GM12878 (cell line): ENCODE data around the gene DUSP10. TPM values are rescaled to one million over a fixed set of nuclear protein-coding genes. Genes with fewer than 3 reads are reported as not detected.

ENCODE experiments used
- ATAC-seq: fragments of 200-7000 bp; cut with Tn5 transposase; 3 replicates; pipeline ENCODE4 v1.9.1; 2020; ENCODE audit warnings: mild to moderate bottlenecking, moderate library complexity
- BruUV-seq: library from RNA; stranded (reverse); fragments of 400-500 nt; replicated peaks from 2 replicates; lab custom pipeline; 2021; lab: Mats Ljungman, UMichigan
- CTCF ChIA-PET: fragments of 300-600 bp; sonication (Branson Sonifier 250); formaldehyde crosslinking; extraction: SDS; loops from one replicate; lab custom pipeline; 2021; ENCODE audit warnings: inconsistent platforms; lab: Yijun Ruan, JAX
- POLR2A ChIA-PET: fragments of 350-600 bp; formaldehyde crosslinking; extraction: SDS; loops from one replicate; lab custom pipeline; 2021; ENCODE audit warnings: inconsistent platforms; lab: Charles Lee
- RAD21 ChIA-PET: fragments of 300-600 bp; sonication (Branson Sonifier 250); formaldehyde crosslinking; loops from one replicate; lab custom pipeline; 2023; ENCODE audit warnings: antibody characterized with exemption; ENCODE audit not compliant: unreplicated experiment; lab: Charles Lee
- SMC1A ChIA-PET: fragments of 300-600 bp; sonication (Branson Sonifier 250); formaldehyde crosslinking; loops from one replicate; lab custom pipeline; 2023; ENCODE audit not compliant: unreplicated experiment, uncharacterized antibody; lab: Charles Lee
- DNase-seq: peaks from one replicate; pipeline ENCODE4 v3.0.0-alpha.2; 2011; ENCODE audit warnings: low read depth, low spot score
- FAIRE-seq: peaks from 3 replicates; lab custom pipeline; 2011; peaks lifted over from hg19 to GRCh38; lab: Jason Lieb, UNC
- H2AFZ ChIP-seq: 2 replicates; pipeline ENCODE4 v1.6.0; 2011; ENCODE audit warnings: low read depth, low read length, control low read depth; ENCODE audit not compliant: control insufficient read depth
- H3K27ac ChIP-seq: 2 replicates; pipeline ENCODE4 v1.5.1; 2011; ENCODE audit warnings: control low read depth; ENCODE audit not compliant: control insufficient read depth, insufficient read depth
- H3K27me3 ChIP-seq, 2 experiments: replicated peaks in 1 of 2; 2 replicates each; pipeline versions ENCODE4 v1.6.0 to v1.6.1; 2011; ENCODE audit warnings: low read length in 1 of 2; ENCODE audit not compliant: control insufficient read depth in 2 of 2, insufficient read depth in 2 of 2
- H3K36me3 ChIP-seq, 2 experiments: 2 replicates each; pipeline ENCODE4 v1.5.1; 2011; ENCODE audit warnings: low read length in 1 of 2; ENCODE audit not compliant: control insufficient read depth in 2 of 2, insufficient read depth in 2 of 2
- H3K4me1 ChIP-seq: 2 replicates; pipeline ENCODE4 v1.6.1; 2011; ENCODE audit warnings: mild to moderate bottlenecking, low read length, moderate library complexity, mixed read lengths; ENCODE audit not compliant: control insufficient read depth, insufficient read depth
- H3K4me2 ChIP-seq: 2 replicates; pipeline ENCODE4 v1.6.0; 2011; ENCODE audit warnings: control low read depth; ENCODE audit not compliant: control insufficient read depth, insufficient read depth
- H3K4me3 ChIP-seq: fragments of 200-600 bp; sonication (generic); 2 replicates; pipeline ENCODE4 v1.5.1; 2016
- H3K79me2 ChIP-seq: 2 replicates; pipeline ENCODE4 v1.6.0; 2011; ENCODE audit warnings: low read length; ENCODE audit not compliant: control insufficient read depth, insufficient read depth
- H3K9ac ChIP-seq: 2 replicates; pipeline ENCODE4 v1.8.0; 2011; ENCODE audit warnings: low read length, control low read depth, mixed read lengths; ENCODE audit not compliant: control insufficient read depth, insufficient read depth
- H3K9me3 ChIP-seq: replicated peaks from 3 replicates; pipeline ENCODE4 v1.5.1; 2011; ENCODE audit warnings: mild to moderate bottlenecking, low read length; ENCODE audit not compliant: control insufficient read depth, insufficient read depth
- H4K20me1 ChIP-seq: 2 replicates; pipeline ENCODE4 v1.6.0; 2011; ENCODE audit not compliant: control insufficient read depth, insufficient read depth
- BMI1 ChIP-seq: fragments of 450-650 bp; IDR thresholded peaks from 2 replicates; pipeline ENCODE4 v1.6.1; 2016; ENCODE audit warnings: mild to moderate bottlenecking, moderate library complexity, borderline replicate concordance
- BRCA1 ChIP-seq: IDR thresholded peaks from 2 replicates; pipeline ENCODE4 v1.6.1; 2011; ENCODE audit warnings: low read depth, low read length, improper control_type of control experiment
- DPF2 ChIP-seq: fragments of 450-650 bp; IDR thresholded peaks from 2 replicates; pipeline ENCODE4 v1.6.1; 2017; ENCODE audit warnings: mild to moderate bottlenecking
- ESRRA ChIP-seq: IDR thresholded peaks from 2 replicates; pipeline ENCODE4 v1.6.1; 2012; ENCODE audit warnings: mild to moderate bottlenecking, low read length, improper control_type of control experiment
- FOS ChIP-seq: IDR thresholded peaks from 3 replicates; pipeline ENCODE4 v1.6.1; 2011; ENCODE audit warnings: borderline replicate concordance; ENCODE audit not compliant: insufficient read length; ENCODE audit errors: extremely low read depth
- GATAD2B ChIP-seq: fragments of 450-650 bp; conservative IDR thresholded peaks from 2 replicates; pipeline ENCODE4 v1.6.1; 2017; ENCODE audit warnings: low read depth, mild to moderate bottlenecking, moderate library complexity
- KDM1A ChIP-seq: fragments of 200-600 bp; sonication (generic); IDR thresholded peaks from 2 replicates; pipeline ENCODE4 v1.6.1; 2016; ENCODE audit warnings: borderline replicate concordance
- MAX ChIP-seq: IDR thresholded peaks from 2 replicates; pipeline ENCODE4 v1.6.1; 2012; ENCODE audit warnings: low read depth, low read length, improper control_type of control experiment
- MEF2B ChIP-seq: fragments of 450-650 bp; IDR thresholded peaks from 2 replicates; pipeline ENCODE4 v1.6.1; 2018; ENCODE audit warnings: mild to moderate bottlenecking, moderate library complexity; ENCODE audit not compliant: partially characterized antibody, poor library complexity, severe bottlenecking
- MLLT1 ChIP-seq: fragments of 450-650 bp; IDR thresholded peaks from 2 replicates; pipeline ENCODE4 v1.6.1; 2016; ENCODE audit warnings: mild to moderate bottlenecking
- PKNOX1 ChIP-seq: fragments of 450-650 bp; IDR thresholded peaks from 2 replicates; pipeline ENCODE4 v1.6.1; 2016; ENCODE audit warnings: mild to moderate bottlenecking
- RAD21 ChIP-seq: IDR thresholded peaks from 2 replicates; pipeline ENCODE4 v1.6.1; 2011; ENCODE audit warnings: mild to moderate bottlenecking, low read depth, low read length, moderate library complexity; ENCODE audit not compliant: insufficient read depth
- SIN3A ChIP-seq: IDR thresholded peaks from 2 replicates; pipeline ENCODE4 v1.6.1; 2012; ENCODE audit warnings: low read depth, low read length, improper control_type of control experiment
- SIX5 ChIP-seq: IDR thresholded peaks from 2 replicates; pipeline ENCODE4 v1.6.1; 2011; ENCODE audit warnings: mild to moderate bottlenecking, low read depth, low read length, moderate library complexity; ENCODE audit not compliant: severe bottlenecking
- ZNF274 ChIP-seq: IDR thresholded peaks from one replicate; pipeline ENCODE4 v1.8.0; 2011; ENCODE audit not compliant: insufficient read length, insufficient read depth
- WGBS: methylation state at CpG from one replicate; pipeline ENCODE4 v1.1.6; 2016; ENCODE audit warnings: low lambda C conversion rate; ENCODE audit not compliant: insufficient replicate concordance, insufficient coverage; ENCODE audit errors: missing lambda C conversion rate; 5-methylcytosine and 5-hydroxymethylcytosine counted together
- in situ Hi-C: fragments of 300-500 bp; cut with MboI; formaldehyde crosslinking; loops from 9 replicates; pipeline ENCODE4 v1.14.3; 2018; ENCODE audit warnings: mixed read lengths
- intact Hi-C: fragments of 100-400 bp; cut with micrococcal nuclease; formaldehyde crosslinking; loops from one replicate; pipeline ENCODE4 v1.14.2; 2022; ENCODE audit not compliant: unreplicated experiment
- polyA plus RNA-seq, 11 experiments: library from polyadenylated mRNA; depleted of rRNA in 4 of 11; unstranded in 6 of 11; stranded (reverse) in 5 of 11; fragments of >200 nt; fragmentation: Nextera tagmentation in 4 of 11; fragmentation: Illumina TruSeq in 1 of 11; extraction: Ambion mirVana in 4 of 11; extraction: Trizol in 1 of 11; gene quantifications; 1 replicate in 1 of 11; 2 replicates in 10 of 11; pipeline versions ENCODE4 v1.2.1 to v1.2.3, GENCODE V29; 2011 to 2016; ENCODE audit warnings: inconsistent platforms in 2 of 11, missing spikeins in 2 of 11, low read depth in 1 of 11
- total RNA-seq, 4 experiments: library from RNA; depleted of rRNA in 3 of 4; stranded (reverse); fragments of >200 nt in 3 of 4; fragmentation: Illumina TruSeq in 1 of 4; extraction: Trizol in 1 of 4; gene quantifications; 2 replicates each; pipeline versions ENCODE4 v1.2.1 to v1.2.3, GENCODE V29; 2013 to 2021
- TF ChIP-seq, protein P1 (sequence below): fragments of 150-350 bp; IDR thresholded peaks from 2 replicates; pipeline ENCODE4 v1.6.1; 2016; ENCODE audit warnings: low read depth, low read length

The DUSP10 gene
- total and polyA plus RNA-seq, 10 of the 15 experiments (the other 5 are each of a cell fraction or from before 2014, with no cell fraction given): 20.3 to 38.4 (median 27.8) TPM

- peaks cover 15% of the 10 kb centered on the region for H3K4me1 ChIP-seq
- WGBS: under 1% methylated on average over 36 of the region's 36 CpGs
- ATAC-seq (no peak), FAIRE-seq (no peak), DNase-seq (no peak)
- peak overlapping the region; percentile 88 for H3K4me2 ChIP-seq
- RAD21 ChIA-PET: interaction anchor here (0.8 to 8.9 kb wide), 36 partner anchors 8 to 714 kb away, joined by 3 to 244 read pairs (median 5); no protein-coding TSS in a partner anchor
- SMC1A ChIA-PET: interaction anchor here (0.6 to 11.1 kb wide), 37 partner anchors 9 to 364 kb away, joined by 3 to 211 read pairs (median 4); no protein-coding TSS in a partner anchor
- in situ Hi-C loops (no loop called here), intact Hi-C loops (loop anchor here (2.0 to 5.0 kb wide), 5 partner anchors 81 to 716 kb away; no protein-coding TSS in a partner anchor)
- peak overlapping the region; percentile 80 for H3K27ac ChIP-seq
- no peaks in the 10 kb centered on the region for H3K27me3 ChIP-seq
- peaks cover 68% of the 10 kb centered on the region for H3K79me2 ChIP-seq
- peak overlapping the region; percentile 81 for H3K9ac ChIP-seq
- peaks cover 1% of the 10 kb centered on the region for H3K9me3 ChIP-seq
- POLR2A ChIA-PET: interaction anchor here (0.6 to 7.9 kb wide), 19 partner anchors 10 to 244 kb away, joined by 3 to 99 read pairs (median 6); no protein-coding TSS in a partner anchor
- BruUV-seq: TSS peak; percentile 67
- peak overlapping the region; percentile 60; the same call in 1 of the 2 replicates for H2AFZ ChIP-seq
- peak overlapping the region; percentile 90 for H3K4me3 ChIP-seq
- H4K20me1 ChIP-seq: no peaks in the 10 kb centered on the region
- CTCF ChIA-PET: interaction anchor here (0.9 to 5.8 kb wide), 22 partner anchors 9 to 430 kb away, joined by 3 to 64 read pairs (median 5); no protein-coding TSS in a partner anchor
- peaks cover 0 to 2% of the 10 kb centered on the region in 2 experiments for H3K36me3 ChIP-seq
- TF ChIP-seq SIN3A (0 out of 2 replicates have a peak, but pooled peaks have one; percentile 23), FOS (no peak), BMI1 (no peak), DPF2 (no peak), RAD21 (no peak), PKNOX1 (peak; percentile 20; the same call in 1 of the 2 replicates), MAX (no peak), KDM1A (no peak), GATAD2B (no peak), MEF2B (no peak), BRCA1 (no peak), MLLT1 (no peak), SIX5 (no peak), ESRRA (no peak), ZNF274 (no peak)
- TF ChIP-seq, protein P1, sequence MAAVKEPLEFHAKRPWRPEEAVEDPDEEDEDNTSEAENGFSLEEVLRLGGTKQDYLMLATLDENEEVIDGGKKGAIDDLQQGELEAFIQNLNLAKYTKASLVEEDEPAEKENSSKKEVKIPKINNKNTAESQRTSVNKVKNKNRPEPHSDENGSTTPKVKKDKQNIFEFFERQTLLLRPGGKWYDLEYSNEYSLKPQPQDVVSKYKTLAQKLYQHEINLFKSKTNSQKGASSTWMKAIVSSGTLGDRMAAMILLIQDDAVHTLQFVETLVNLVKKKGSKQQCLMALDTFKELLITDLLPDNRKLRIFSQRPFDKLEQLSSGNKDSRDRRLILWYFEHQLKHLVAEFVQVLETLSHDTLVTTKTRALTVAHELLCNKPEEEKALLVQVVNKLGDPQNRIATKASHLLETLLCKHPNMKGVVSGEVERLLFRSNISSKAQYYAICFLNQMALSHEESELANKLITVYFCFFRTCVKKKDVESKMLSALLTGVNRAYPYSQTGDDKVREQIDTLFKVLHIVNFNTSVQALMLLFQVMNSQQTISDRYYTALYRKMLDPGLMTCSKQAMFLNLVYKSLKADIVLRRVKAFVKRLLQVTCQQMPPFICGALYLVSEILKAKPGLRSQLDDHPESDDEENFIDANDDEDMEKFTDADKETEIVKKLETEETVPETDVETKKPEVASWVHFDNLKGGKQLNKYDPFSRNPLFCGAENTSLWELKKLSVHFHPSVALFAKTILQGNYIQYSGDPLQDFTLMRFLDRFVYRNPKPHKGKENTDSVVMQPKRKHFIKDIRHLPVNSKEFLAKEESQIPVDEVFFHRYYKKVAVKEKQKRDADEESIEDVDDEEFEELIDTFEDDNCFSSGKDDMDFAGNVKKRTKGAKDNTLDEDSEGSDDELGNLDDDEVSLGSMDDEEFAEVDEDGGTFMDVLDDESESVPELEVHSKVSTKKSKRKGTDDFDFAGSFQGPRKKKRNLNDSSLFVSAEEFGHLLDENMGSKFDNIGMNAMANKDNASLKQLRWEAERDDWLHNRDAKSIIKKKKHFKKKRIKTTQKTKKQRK: no peak
Measured at GRCh38 chr1:221740993-221741702, 741 bp downstream of the DUSP10 start.
